Measurements from ENCODE around the gene STAG3. TPM values are rescaled to one million over a fixed set of nuclear protein-coding genes. Genes with fewer than 3 reads are reported as not detected.
A peak's percentile ranks its signal among the peaks of the same experiment; 100 is the strongest.

STAG3 gene
- total RNA-seq, 1 donor from 2014 or later: 0.57 TPM

DNA sequence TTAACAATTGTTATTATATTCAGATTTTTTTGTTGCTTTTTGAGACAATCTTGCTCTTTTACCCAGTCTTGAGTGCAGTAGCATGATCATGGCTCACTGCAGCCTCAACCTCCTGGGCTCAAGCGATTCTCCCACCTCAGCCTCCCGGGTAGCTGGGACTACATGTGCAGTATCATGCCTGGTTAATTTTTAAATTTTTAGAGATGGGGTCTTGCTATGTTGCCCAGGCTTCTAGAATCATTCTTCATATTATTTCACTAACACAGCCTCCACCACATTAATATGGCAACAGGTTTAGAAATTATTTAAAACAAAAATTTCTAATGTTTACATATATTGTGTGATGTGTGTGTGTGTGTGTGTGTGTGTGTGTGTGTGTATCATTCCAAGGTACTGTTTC lies 30.4 kb upstream of the STAG3 start:
- TF ChIP-seq CTCF (IDR thresholded peaks at IDR 0.05): no peak
- Mint-ChIP-seq H3K27me3 (ENCODE audit: low read depth) (no peaks in the 10 kb centered on the region), H3K9me3 (ENCODE audit: low read depth) (no peaks in the 10 kb centered on the region), H3K27ac (ENCODE audit: unreplicated experiment) (no peak overlapping the region), H3K4me3 (ENCODE audit: unreplicated experiment) (no peak overlapping the region), H3K36me3 (ENCODE audit: low read depth) (peaks cover 2% of the 10 kb centered on the region), H3K4me1 (ENCODE audit: low read depth) (peaks cover 22% of the 10 kb centered on the region)
- no peak for DNase-seq (ENCODE audit: low spot score)

DNA sequence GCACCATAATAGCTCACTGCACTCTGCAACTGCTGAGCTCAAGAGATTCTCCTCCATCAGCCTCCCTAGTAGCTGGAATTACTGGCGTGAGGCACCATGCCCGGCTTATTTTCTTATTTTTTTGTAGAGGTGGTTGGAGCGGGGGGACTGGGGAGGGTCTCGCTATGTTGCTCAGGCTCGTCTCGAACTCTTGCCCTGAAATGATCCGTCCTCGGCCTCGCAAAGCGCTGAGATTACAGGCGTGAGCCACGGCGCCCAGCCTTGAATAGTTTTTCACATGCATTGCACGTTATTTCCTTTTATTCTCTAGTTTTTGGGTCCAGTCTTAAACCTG lies 29.5 kb upstream of the STAG3 start:
- Mint-ChIP-seq H3K27me3 (ENCODE audit: low read depth) (no peaks in the 10 kb centered on the region), H3K27ac (ENCODE audit: unreplicated experiment) (peak overlapping the region; percentile 94), H3K4me1 (ENCODE audit: low read depth) (peaks cover 22% of the 10 kb centered on the region), H3K36me3 (ENCODE audit: low read depth) (peaks cover 5% of the 10 kb centered on the region), H3K9me3 (ENCODE audit: low read depth) (no peaks in the 10 kb centered on the region), H3K4me3 (ENCODE audit: unreplicated experiment) (peak overlapping the region; percentile 97)
- no peak for DNase-seq (ENCODE audit: low spot score)
- TF ChIP-seq CTCF (IDR thresholded peaks at IDR 0.05): no peak

DNA sequence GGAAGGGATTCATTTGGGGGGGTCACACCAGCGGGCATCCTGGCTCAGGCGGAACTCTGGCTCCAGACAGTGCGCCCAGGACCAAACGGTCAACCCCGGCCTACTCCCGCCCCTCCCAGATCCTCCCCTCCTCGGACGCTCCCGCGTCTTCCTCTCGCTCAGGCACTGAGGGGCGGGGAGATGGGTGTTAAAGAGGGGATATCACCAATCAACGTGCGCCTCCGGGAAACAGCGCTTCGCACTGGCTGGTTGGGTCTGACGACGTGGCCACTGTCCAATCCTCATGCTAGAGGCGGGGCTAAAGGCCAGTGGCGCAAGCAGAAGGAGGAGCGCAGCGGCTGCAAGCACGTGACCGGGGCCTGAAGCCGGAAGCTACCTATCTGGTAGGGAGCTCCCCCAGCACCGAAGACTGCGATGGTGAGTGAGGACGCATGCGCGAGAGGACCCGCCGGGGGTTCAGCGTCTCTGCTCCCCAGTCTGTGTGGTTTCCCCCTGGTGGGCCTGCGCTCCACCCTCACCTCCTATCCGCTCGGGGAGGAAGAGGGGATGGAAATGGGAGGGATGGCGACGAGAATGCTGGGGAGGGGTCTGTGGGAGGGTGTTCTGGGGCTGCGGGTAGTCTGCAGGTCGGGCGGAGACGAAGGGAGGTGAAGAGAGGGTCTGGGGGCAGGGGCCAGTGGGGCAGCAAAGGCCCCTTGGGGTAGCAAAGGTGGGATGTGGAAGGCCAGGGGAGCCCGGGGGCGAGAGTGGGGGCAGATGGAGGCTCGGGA lies 29.0 kb upstream of the STAG3 start, which contains the start of gene LAMTOR4:
TSS of gene LAMTOR4 (plus strand) at position 360 of the 770 bp plus-strand sequence. CDS start at position 415, 55 bp downstream.
- H3K9me3 Mint-ChIP-seq (ENCODE audit: low read depth): no peaks in the 10 kb centered on the region
- no peaks in the 10 kb centered on the region for H3K27me3 Mint-ChIP-seq (ENCODE audit: low read depth)
- TF ChIP-seq CTCF (IDR thresholded peaks at IDR 0.05): peak; percentile 4
- H3K27ac Mint-ChIP-seq (ENCODE audit: unreplicated experiment): peak within 1 kb of the TSS; percentile 94
- H3K4me3 Mint-ChIP-seq (ENCODE audit: unreplicated experiment): peak within 1 kb of the TSS; percentile 97
- peaks cover 5% of the 10 kb centered on the region for H3K36me3 Mint-ChIP-seq (ENCODE audit: low read depth)
- H3K4me1 Mint-ChIP-seq (ENCODE audit: low read depth): peaks cover 22% of the 10 kb centered on the region
- peak; percentile 99 for DNase-seq (ENCODE audit: low spot score)

DNA sequence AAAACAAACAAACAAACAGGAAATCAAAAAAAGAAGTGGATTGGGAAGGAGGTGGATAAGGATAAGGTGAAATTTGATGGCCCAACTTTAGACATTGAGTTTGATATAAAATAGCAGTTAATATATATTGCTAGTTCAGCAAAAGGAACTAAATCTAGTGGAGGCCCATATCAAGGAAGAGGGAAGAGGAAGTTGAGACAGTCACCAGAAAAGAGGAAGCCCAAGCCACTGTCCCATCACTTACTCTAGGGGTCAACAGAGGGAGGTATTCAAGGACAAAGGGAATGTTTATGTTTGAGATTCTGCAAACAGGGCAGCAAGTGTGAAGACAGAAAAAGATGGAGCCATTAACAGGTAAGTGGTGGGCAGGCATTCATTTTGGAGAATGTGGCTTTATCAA lies 25.3 kb upstream of the STAG3 start:
- H3K27ac Mint-ChIP-seq (ENCODE audit: unreplicated experiment): peak overlapping the region; percentile 49
- H3K9me3 Mint-ChIP-seq (ENCODE audit: low read depth): no peaks in the 10 kb centered on the region
- no peak for DNase-seq (ENCODE audit: low spot score)
- no peaks in the 10 kb centered on the region for H3K27me3 Mint-ChIP-seq (ENCODE audit: low read depth)
- no peak for TF ChIP-seq CTCF (IDR thresholded peaks at IDR 0.05)
- H3K4me1 Mint-ChIP-seq (ENCODE audit: low read depth): peaks cover 39% of the 10 kb centered on the region
- H3K4me3 Mint-ChIP-seq (ENCODE audit: unreplicated experiment): no peak overlapping the region
- H3K36me3 Mint-ChIP-seq (ENCODE audit: low read depth): peaks cover 9% of the 10 kb centered on the region

- no peak for TF ChIP-seq CTCF (IDR thresholded peaks at IDR 0.05)
- Mint-ChIP-seq H3K27ac (ENCODE audit: unreplicated experiment) (no peak overlapping the region), H3K36me3 (ENCODE audit: low read depth) (peaks cover 9% of the 10 kb centered on the region), H3K4me3 (ENCODE audit: unreplicated experiment) (no peak overlapping the region), H3K4me1 (ENCODE audit: low read depth) (peaks cover 43% of the 10 kb centered on the region), H3K9me3 (ENCODE audit: low read depth) (no peaks in the 10 kb centered on the region), H3K27me3 (ENCODE audit: low read depth) (no peaks in the 10 kb centered on the region)
- no peak for DNase-seq (ENCODE audit: low spot score)
These were observed 24.6 kb upstream of the STAG3 start for GRCh38 chr7:100152937-100153666.
